Liver (tissue), 9 donors: ENCODE measurements around the gene CDK5R2. TPM values are rescaled to one million over a fixed set of nuclear protein-coding genes. Genes with fewer than 3 reads are reported as not detected.

Experiments used
- DNase-seq: peaks from one replicate; pipeline ENCODE4 v3.0.0-alpha.2; 2017; ENCODE audit warnings: low spot score
- H3K27ac ChIP-seq, 2 donors: one replicate each; pipeline ENCODE4 v1.7.0; 2013; ENCODE audit warnings: inconsistent platforms in 2 of 2, low read length in 2 of 2, control low read depth in 1 of 2, low read depth in 1 of 2, mild to moderate bottlenecking in 1 of 2
- H3K27me3 ChIP-seq, 4 donors: one replicate each; pipeline versions ENCODE4 v1.6.1 to v1.7.0; 2013; ENCODE audit warnings: low read length in 3 of 4, inconsistent platforms in 1 of 4, mild to moderate bottlenecking in 1 of 4, moderate library complexity in 1 of 4; ENCODE audit not compliant: control insufficient read depth in 4 of 4, insufficient read depth in 4 of 4
- H3K36me3 ChIP-seq, 4 donors: one replicate each; pipeline versions ENCODE4 v1.6.1 to v1.7.0; 2013; ENCODE audit warnings: low read length in 3 of 4, mild to moderate bottlenecking in 3 of 4, low read depth in 1 of 4, moderate library complexity in 1 of 4; ENCODE audit not compliant: control insufficient read depth in 4 of 4, insufficient read depth in 3 of 4
- H3K4me1 ChIP-seq, 4 donors: one replicate each; pipeline versions ENCODE4 v1.6.1 to v1.7.0; 2013; ENCODE audit warnings: low read length in 3 of 4, mild to moderate bottlenecking in 3 of 4, moderate library complexity in 1 of 4; ENCODE audit not compliant: control insufficient read depth in 4 of 4, insufficient read depth in 4 of 4
- H3K4me3 ChIP-seq, 3 donors: one replicate each; pipeline versions ENCODE4 v1.6.1 to v1.7.0; 2013; ENCODE audit warnings: low read length in 3 of 3, control low read depth in 1 of 3, low read depth in 1 of 3, mild to moderate bottlenecking in 1 of 3
- H3K9ac ChIP-seq, 2 donors: one replicate each; pipeline ENCODE4 v1.7.0; 2013; ENCODE audit warnings: low read length in 2 of 2, mild to moderate bottlenecking in 2 of 2, moderate library complexity in 2 of 2, control low read depth in 1 of 2, low read depth in 1 of 2
- H3K9me3 ChIP-seq, 4 donors: one replicate each; pipeline versions ENCODE4 v1.6.1 to v1.7.0; 2013; ENCODE audit warnings: low read length in 3 of 4; ENCODE audit not compliant: control insufficient read depth in 4 of 4
- ATF3 ChIP-seq: IDR thresholded peaks from 2 replicates; pipeline ENCODE4 v1.6.1; 2016; ENCODE audit warnings: antibody characterized with exemption
- CTCF ChIP-seq: fragments of 150-350 bp; IDR thresholded peaks from 2 replicates; pipeline ENCODE4 v1.5.1; 2017; ENCODE audit warnings: improper control_type of control experiment, low read depth, low read length; ENCODE audit not compliant: missing input control
- EGR1 ChIP-seq, 2 donors: IDR thresholded peaks; 2 replicates each; pipeline ENCODE4 v1.6.1; 2016 to 2018; ENCODE audit warnings: antibody characterized with exemption in 2 of 2, low read depth in 2 of 2
- FOXA1 ChIP-seq: IDR thresholded peaks from 2 replicates; pipeline ENCODE4 v1.6.1; 2016; ENCODE audit warnings: antibody characterized with exemption
- FOXA2 ChIP-seq: IDR thresholded peaks from 2 replicates; pipeline ENCODE4 v1.6.1; 2016; ENCODE audit warnings: antibody characterized with exemption
- GABPA ChIP-seq, 2 donors: IDR thresholded peaks in 1 of 2; conservative IDR thresholded peaks in 1 of 2; 2 replicates each; pipeline ENCODE4 v1.6.1; 2016; ENCODE audit warnings: antibody characterized with exemption in 2 of 2, mild to moderate bottlenecking in 1 of 2, moderate library complexity in 1 of 2
- HNF4A ChIP-seq, 2 donors: conservative IDR thresholded peaks; 2 replicates each; pipeline ENCODE4 v1.6.1; 2016; ENCODE audit warnings: antibody characterized with exemption in 2 of 2, mild to moderate bottlenecking in 2 of 2
- HNF4G ChIP-seq: IDR thresholded peaks from 2 replicates; pipeline ENCODE4 v1.6.1; 2016; ENCODE audit warnings: antibody characterized with exemption
- JUND ChIP-seq, 2 donors: IDR thresholded peaks; 2 replicates each; pipeline ENCODE4 v1.6.1; 2016; ENCODE audit warnings: antibody characterized with exemption in 2 of 2
- MAX ChIP-seq: IDR thresholded peaks from 2 replicates; pipeline ENCODE4 v1.6.1; 2016; ENCODE audit warnings: antibody characterized with exemption
- NR2F2 ChIP-seq: IDR thresholded peaks from 2 replicates; pipeline ENCODE4 v1.6.1; 2016; ENCODE audit warnings: antibody characterized with exemption
- RAD21 ChIP-seq, 2 donors: IDR thresholded peaks; 2 replicates each; pipeline ENCODE4 v1.6.1; 2016; ENCODE audit warnings: antibody characterized with exemption in 2 of 2, mild to moderate bottlenecking in 2 of 2
- REST ChIP-seq: IDR thresholded peaks from 2 replicates; pipeline ENCODE4 v1.6.1; 2016; ENCODE audit warnings: antibody characterized with exemption, mild to moderate bottlenecking
- RXRA ChIP-seq, 2 donors: IDR thresholded peaks; 2 replicates each; pipeline ENCODE4 v1.6.1; 2017 to 2018; ENCODE audit warnings: antibody characterized with exemption in 2 of 2, mild to moderate bottlenecking in 1 of 2
- SP1 ChIP-seq: IDR thresholded peaks from 2 replicates; pipeline ENCODE4 v1.6.1; 2018; ENCODE audit warnings: antibody characterized with exemption, mild to moderate bottlenecking
- TAF1 ChIP-seq: conservative IDR thresholded peaks from 2 replicates; pipeline ENCODE4 v1.6.1; 2016; ENCODE audit warnings: antibody characterized with exemption, mild to moderate bottlenecking
- YY1 ChIP-seq: IDR thresholded peaks from 2 replicates; pipeline ENCODE4 v1.6.1; 2016; ENCODE audit warnings: antibody characterized with exemption, mild to moderate bottlenecking
- ZBTB33 ChIP-seq: IDR thresholded peaks from 2 replicates; pipeline ENCODE4 v1.6.1; 2016; ENCODE audit warnings: antibody characterized with exemption
- WGBS: extraction: QIAGEN DNeasy Blood & Tissue Kit; methylation state at CpG from one replicate; pipeline ENCODE4 v1.1.7; 2013; 5-methylcytosine and 5-hydroxymethylcytosine counted together
- polyA plus RNA-seq, 2 donors: library from polyadenylated mRNA; stranded (reverse) in 1 of 2; unstranded in 1 of 2; fragments of 200-250 nt in 1 of 2; fragments of >200 nt in 1 of 2; fragmentation: Nextera tagmentation in 1 of 2; extraction: Ambion mirVana in 1 of 2; gene quantifications; one replicate each; pipeline versions ENCODE4 v1.2.1 to v1.2.3, GENCODE V29; 2013 to 2015
- total RNA-seq, 2 donors: library from RNA; depleted of rRNA; stranded (reverse); fragments of >200 nt; gene quantifications; one replicate each; pipeline ENCODE4 v1.2.3, GENCODE V29; 2014
- donor health status: healthy.
- donor health status: healthy.
- donor health status: healthy.
- donor health status: healthy.
- donor health status: healthy.

CDK5R2 gene
- total and polyA plus RNA-seq, 4 donors = not detected

- no peak overlapping the region for H3K27ac ChIP-seq
- H3K27me3 ChIP-seq = peaks cover 0 to 5% (median 1%) of the 10 kb centered on the region in 4 donors
- no peak overlapping the region for H3K4me3 ChIP-seq
- TF ChIP-seq ATF3 (no peak), YY1 (no peak), GABPA (IDR thresholded peaks at IDR 0.05 in 1 of 2, conservative IDR thresholded peaks at IDR 0.05 in 1 of 2) (no peak), MAX (no peak), HNF4A (conservative IDR thresholded peaks at IDR 0.05) (no peak), TAF1 (no peak), RAD21 (IDR thresholded peaks at IDR 0.05) (no peak), SP1 (no peak), RXRA (IDR thresholded peaks at IDR 0.05) (no peak), NR2F2 (no peak), REST (no peak), FOXA2 (no peak), HNF4G (no peak), JUND (IDR thresholded peaks at IDR 0.05) (no peak), ZBTB33 (no peak), CTCF (no peak), FOXA1 (no peak), EGR1 (IDR thresholded peaks at IDR 0.05; ENCODE audit: low read depth in 2 of 2) (no peak)
- H3K36me3 ChIP-seq = no peaks in the 10 kb centered on the region
- H3K9ac ChIP-seq = no peak overlapping the region
- peaks cover 0 to 3% (median 0%) of the 10 kb centered on the region in 4 donors for H3K9me3 ChIP-seq
- no peak for DNase-seq
- WGBS = 75% methylated on average over 2 of the region's 2 CpGs
- no peaks in the 10 kb centered on the region for H3K4me1 ChIP-seq
Observed at GRCh38 chr2:218927422-218927821, 32.0 kb upstream of the CDK5R2 start.
